HG03039 (cell line): Measurements from ENCODE around the gene GGN.
"Not testable (repeated sequence)": the region's sequence is repeated elsewhere in the genome, so short reads cannot be mapped to it uniquely, and the experiment has no call there.

Experiments
- ATAC-seq: cut with Tn5 transposase; IDR thresholded peaks from one replicate; pipeline ENCODE4 v1.9.1; 2021; ENCODE audit warnings: mild to moderate bottlenecking, moderate library complexity; ENCODE audit not compliant: unreplicated experiment

The GGN gene

GRCh38 chr19:38387550-38388348 lies at the start of gene GGN:
GGN (minus strand) TSS chr19:38388034; CDS start chr19:38387261, 773 bp downstream.
- ATAC-seq = no peak

- ATAC-seq = no peak
These were observed 49.5 kb upstream of the GGN start for GRCh38 chr19:38437295-38437694.

- ATAC-seq = no peak
These were observed 46.8 kb upstream of the GGN start for GRCh38 chr19:38434549-38435051.

- ATAC-seq = no peak
These were observed 45.5 kb upstream of the GGN start, which contains the start of gene RYR1 for GRCh38 chr19:38433268-38433733. RYR1 (plus strand) TSS chr19:38433691; CDS start chr19:38433830, 139 bp downstream.

- ATAC-seq = no peak
These were observed 43.1 kb upstream of the GGN start for GRCh38 chr19:38430931-38431330.

GRCh38 chr19:38429811-38430156 lies 42.0 kb upstream of the GGN start:
- no peak for ATAC-seq

- ATAC-seq = no peak
These were observed 41.4 kb upstream of the GGN start for GRCh38 chr19:38429055-38429810.

GRCh38 chr19:38427035-38427677 lies 39.3 kb upstream of the GGN start:
- not testable (repeated sequence) for ATAC-seq

- ATAC-seq = no peak
These were observed 38.1 kb upstream of the GGN start, which contains the start of gene RASGRP4 for GRCh38 chr19:38425810-38426466. RASGRP4 (minus strand) TSS chr19:38426219; CDS start chr19:38426091, 128 bp downstream.

- no peak for ATAC-seq
These were observed 37.5 kb upstream of the GGN start for GRCh38 chr19:38425222-38425809.

- no peak for ATAC-seq
These were observed 36.4 kb upstream of the GGN start for GRCh38 chr19:38424272-38424671.

GRCh38 chr19:38422438-38422837 lies 34.6 kb upstream of the GGN start:
- no peak for ATAC-seq

- no peak for ATAC-seq
These were observed 34.0 kb upstream of the GGN start for GRCh38 chr19:38421856-38422255.

GRCh38 chr19:38420935-38421334 lies 33.1 kb upstream of the GGN start:
- no peak for ATAC-seq

GRCh38 chr19:38417544-38418506 lies 30.0 kb upstream of the GGN start:
- no peak for ATAC-seq

GRCh38 chr19:38417146-38417543 lies 29.3 kb upstream of the GGN start:
- no peak for ATAC-seq

GRCh38 chr19:38413416-38413815 lies 25.6 kb upstream of the GGN start:
- ATAC-seq = no peak

GRCh38 chr19:38412961-38413360 lies 25.1 kb upstream of the GGN start:
- no peak for ATAC-seq

- ATAC-seq = no peak
These were observed 24.7 kb upstream of the GGN start for GRCh38 chr19:38412491-38412890.
